Measurements from ENCODE around the gene TSPAN18.

- TF ChIP-seq CTCF (IDR thresholded peaks at IDR 0.05) (no peak), POLR2A (IDR thresholded peaks at IDR 0.05) (no peak), POLR2AphosphoS5 (IDR thresholded peaks at IDR 0.05) (no peak)
These were observed 221.4 kb downstream of the TSPAN18 start for GRCh38 chr11:44948155-44948554.
